GM12891 (cell line): Measurements from ENCODE around the gene SMTNL2.

Experiments used
- DNase-seq: peaks from one replicate; pipeline ENCODE4 v3.0.0; 2011; ENCODE audit warnings: low spot score; ENCODE audit not compliant: insufficient read length
- FAIRE-seq: peaks from 2 replicates; lab custom pipeline; 2011; peaks lifted over from hg19 to GRCh38; lab: Jason Lieb, UNC
- PAX5 ChIP-seq: IDR thresholded peaks from 2 replicates; pipeline ENCODE4 v1.6.1; 2011; ENCODE audit warnings: low read length, moderate library complexity, mild to moderate bottlenecking; ENCODE audit not compliant: insufficient read depth, severe bottlenecking
- POLR2A ChIP-seq: IDR thresholded peaks from 2 replicates; pipeline ENCODE4 v1.6.1; 2011; ENCODE audit warnings: low read depth, low read length, control low read depth
- POLR2AphosphoS5 ChIP-seq: IDR thresholded peaks from 2 replicates; pipeline ENCODE4 v1.6.1; 2011; ENCODE audit warnings: low read depth, low read length, control low read depth
- POU2F2 ChIP-seq: IDR thresholded peaks from 2 replicates; pipeline ENCODE4 v1.6.1; 2011; ENCODE audit warnings: low read depth, mild to moderate bottlenecking, control low read depth, low read length, moderate library complexity
- SPI1 ChIP-seq: IDR thresholded peaks from 2 replicates; pipeline ENCODE4 v1.6.1; 2011; ENCODE audit warnings: low read depth, low read length, control low read depth
- TAF1 ChIP-seq: IDR thresholded peaks from 2 replicates; pipeline ENCODE4 v1.6.1; 2011; ENCODE audit warnings: low read depth, low read length, control low read depth

SMTNL2 gene

DNA sequence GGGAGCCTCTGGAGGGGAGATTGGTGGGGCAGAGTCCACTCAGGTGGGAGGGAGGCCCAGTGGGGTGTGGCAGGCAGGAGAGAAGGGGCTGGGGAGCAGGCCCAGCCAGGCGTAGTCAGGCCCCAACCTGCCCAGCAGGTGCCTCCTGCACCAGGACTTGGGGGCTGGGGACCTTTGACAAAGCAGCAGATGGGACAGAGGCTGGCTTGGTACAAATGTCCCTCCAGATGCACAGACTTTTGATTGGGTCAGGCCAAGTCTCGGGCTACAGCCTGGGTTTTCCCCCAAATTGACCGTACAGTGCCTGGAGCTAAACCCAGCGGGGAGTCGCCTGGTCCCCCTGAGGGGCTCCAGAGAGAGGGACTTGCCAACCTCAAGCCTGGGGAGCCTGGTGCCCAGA, 24.4 kb upstream of the SMTNL2 start:
- TF ChIP-seq PAX5 (no peak), TAF1 (no peak), POLR2A (no peak), POLR2AphosphoS5 (no peak), SPI1 (no peak), POU2F2 (no peak)
- FAIRE-seq (no peak), DNase-seq (no peak)

GRCh38 chr17:4560421-4560820, 23.9 kb upstream of the SMTNL2 start, which contains the start of gene GGT6:
Gene GGT6 (minus strand): TSS chr17:4560577. CDS start chr17:4560521, 56 bp downstream.
- no peak for FAIRE-seq
- TF ChIP-seq POLR2AphosphoS5 (no peak), TAF1 (no peak), SPI1 (no peak), POLR2A (no peak), POU2F2 (no peak)
- no peak for DNase-seq

DNA sequence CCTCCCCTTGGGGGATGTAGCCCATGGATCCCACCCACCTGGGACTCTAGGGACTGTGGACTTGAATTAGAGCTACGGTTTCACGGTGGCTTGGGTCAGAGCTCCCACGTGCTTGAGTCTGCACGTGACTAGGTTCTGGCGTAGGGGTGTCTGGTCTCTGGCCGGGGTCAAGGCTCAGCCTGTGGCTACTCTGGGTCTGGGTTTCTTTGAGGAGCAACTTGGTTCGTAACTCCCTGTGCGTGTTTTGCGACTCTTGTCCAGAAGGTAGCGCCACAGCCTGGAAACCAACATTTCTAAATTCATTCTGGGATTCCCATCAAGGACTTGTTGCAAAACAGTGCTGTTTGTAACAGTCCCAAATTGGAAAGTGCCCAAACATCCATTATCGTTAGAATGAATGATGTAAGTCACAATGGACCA, 23.5 kb upstream of the SMTNL2 start:
- no peak for FAIRE-seq
- TF ChIP-seq SPI1 (no peak), TAF1 (no peak), POLR2A (no peak), PAX5 (no peak), POLR2AphosphoS5 (no peak), POU2F2 (no peak)
- DNase-seq, result no peak

- TF ChIP-seq SPI1 (0 out of 2 replicates have a peak, but pooled peaks have one; percentile 23), POLR2A (no peak)
- DNase-seq (no peak), FAIRE-seq (peak; percentile 40)
These were observed 22.0 kb upstream of the SMTNL2 start for GRCh38 chr17:4562015-4562969.

DNA sequence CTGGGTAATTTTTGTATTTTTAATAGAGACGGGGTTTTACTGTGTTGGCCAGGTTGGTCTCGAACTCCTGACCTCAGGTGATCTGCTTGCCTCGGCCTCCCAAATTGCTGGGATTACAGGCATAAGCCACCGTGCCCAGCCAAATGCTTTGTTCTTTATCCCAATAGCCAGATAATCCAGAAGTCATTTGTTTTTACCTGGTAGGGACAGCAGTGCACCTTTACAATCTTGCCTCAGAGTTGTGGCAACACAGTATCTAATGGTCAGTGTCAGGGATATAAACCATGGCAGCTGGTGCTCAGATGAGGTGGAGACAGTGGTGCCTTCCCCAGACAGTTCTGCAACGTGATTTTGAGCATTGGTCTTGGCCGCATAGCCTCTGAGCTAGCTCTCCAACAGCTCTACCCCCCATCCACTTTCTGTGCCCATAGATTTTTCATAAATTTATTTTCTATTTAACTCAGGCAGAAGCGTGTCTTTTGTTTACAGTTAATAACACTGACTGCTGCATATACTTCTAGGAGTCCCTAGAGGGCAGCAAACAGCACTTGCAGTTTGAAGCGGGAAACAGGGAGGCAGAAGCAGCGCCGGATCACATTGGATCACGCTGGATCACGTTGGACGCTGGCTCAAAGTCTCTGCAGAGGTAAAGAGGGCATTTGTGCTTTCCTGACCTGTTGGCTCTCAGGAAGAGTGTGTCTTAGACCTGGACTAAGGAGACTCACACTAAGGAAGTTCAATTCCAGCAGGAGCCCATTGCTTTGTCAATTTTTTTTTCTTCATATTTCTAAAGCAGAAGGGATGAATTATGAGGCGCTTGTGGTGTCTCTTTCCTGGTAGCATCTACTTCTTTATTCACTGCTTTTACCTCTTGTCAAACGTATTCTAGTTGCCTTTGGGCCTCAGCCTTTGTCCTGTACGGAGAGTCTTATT, 18.9 kb upstream of the SMTNL2 start:
- DNase-seq (no peak), FAIRE-seq (peak; percentile 89)
- no peak for TF ChIP-seq TAF1
- no peak for TF ChIP-seq POU2F2
- TF ChIP-seq POLR2AphosphoS5, result no peak
- TF ChIP-seq SPI1, result no peak
- TF ChIP-seq POLR2A, result no peak
- TF ChIP-seq PAX5, result no peak

DNA sequence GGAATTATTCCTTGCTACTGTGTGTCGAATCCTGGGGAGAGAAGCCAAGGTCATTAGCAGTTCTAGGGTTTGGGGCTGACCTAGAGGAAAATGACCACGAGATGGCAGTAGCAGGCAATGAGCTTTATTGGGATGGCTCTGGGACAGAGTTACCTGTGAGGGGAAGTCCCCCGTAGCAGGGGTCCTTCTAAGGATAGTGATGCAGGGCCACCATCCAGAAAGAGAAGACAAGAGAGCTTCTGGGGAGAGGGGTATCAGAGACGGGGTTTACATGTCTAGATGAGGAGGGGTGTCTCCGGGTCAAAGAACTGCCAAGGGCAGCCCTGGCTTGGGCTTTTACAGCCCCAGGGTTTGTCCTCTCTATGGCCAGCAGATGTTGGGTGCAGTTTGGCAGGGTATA, 17.5 kb upstream of the SMTNL2 start:
- FAIRE-seq, result peak; percentile 60
- TF ChIP-seq POLR2A (no peak), SPI1 (0 out of 2 replicates have a peak, but pooled peaks have one; percentile 14)
- no peak for DNase-seq

DNA sequence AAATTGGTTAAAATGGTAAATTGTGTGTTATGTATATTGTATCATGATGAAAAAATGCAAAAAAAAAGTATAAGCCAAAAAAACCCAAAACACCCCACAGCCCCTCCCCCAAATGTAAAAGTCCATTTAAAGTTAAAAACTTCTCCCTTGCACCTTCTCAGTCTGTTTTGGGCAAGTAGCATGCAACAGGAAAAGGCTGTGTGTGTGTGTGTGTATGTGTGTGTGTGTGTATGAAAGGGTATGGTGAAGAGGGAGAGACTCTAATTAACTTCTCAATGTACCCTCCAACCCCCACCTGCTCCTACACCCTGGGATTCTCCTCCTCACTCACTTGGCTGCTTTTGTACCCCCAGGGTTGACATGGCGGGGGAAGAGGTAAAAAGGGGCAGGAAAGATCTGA, 14.7 kb upstream of the SMTNL2 start:
- TF ChIP-seq POLR2AphosphoS5, result no peak
- TF ChIP-seq TAF1, result no peak
- TF ChIP-seq PAX5, result no peak
- no peak for TF ChIP-seq SPI1
- no peak for TF ChIP-seq POLR2A
- TF ChIP-seq POU2F2, result no peak

DNA sequence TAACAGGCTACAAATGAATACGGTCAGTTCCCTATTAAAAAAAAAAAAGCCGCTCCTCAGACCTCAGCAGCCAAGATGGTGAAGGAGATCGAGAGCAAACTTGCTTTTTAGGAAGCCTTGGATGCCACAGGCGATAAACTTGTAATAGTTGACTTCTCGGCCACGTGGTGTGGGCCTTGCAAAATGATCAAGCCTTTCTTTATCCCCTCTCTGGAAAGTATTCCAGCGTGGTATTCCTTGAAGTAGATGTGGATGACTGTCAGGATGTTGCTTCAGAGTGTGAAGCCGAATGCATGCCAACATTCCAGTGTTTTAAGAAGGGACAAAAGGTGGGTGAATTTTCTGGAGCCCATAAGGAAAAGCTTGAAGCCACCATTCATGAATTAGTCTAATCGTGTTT, 12.2 kb upstream of the SMTNL2 start:
- DNase-seq, result no peak
- TF ChIP-seq PAX5 (no peak), TAF1 (no peak), POLR2AphosphoS5 (no peak), POLR2A (no peak)
- no peak for FAIRE-seq

More for the DNA sequence above, 14.7 kb upstream of the SMTNL2 start:
- no peak for FAIRE-seq
- no peak for DNase-seq

DNA sequence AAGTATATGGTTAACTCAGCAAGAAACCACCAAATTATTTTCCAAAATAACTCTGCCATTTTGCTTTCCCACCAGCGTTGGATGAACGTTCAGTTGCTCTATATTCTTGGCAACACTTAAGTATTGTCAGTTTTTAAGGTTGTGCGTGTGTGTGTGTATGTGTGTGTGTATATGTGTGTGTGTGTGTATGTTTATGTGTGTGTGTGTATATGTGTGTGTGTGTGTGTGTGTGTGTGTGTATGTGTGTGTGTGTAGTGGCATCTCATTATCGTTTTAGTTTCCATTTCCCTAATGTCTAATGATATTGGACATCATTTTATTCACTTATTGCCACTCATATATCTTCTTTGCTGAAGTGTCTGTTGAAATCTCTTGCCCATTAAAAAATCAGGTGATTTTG, 11.2 kb upstream of the SMTNL2 start:
- TF ChIP-seq POLR2AphosphoS5, result no peak
- no peak for TF ChIP-seq POU2F2
- no peak for TF ChIP-seq TAF1
- no peak for TF ChIP-seq PAX5
- TF ChIP-seq POLR2A, result no peak
- no peak for TF ChIP-seq SPI1
- no peak for DNase-seq
- peak; percentile 83 for FAIRE-seq

GRCh38 chr17:4573669-4574068, 10.7 kb upstream of the SMTNL2 start:
- DNase-seq, result no peak
- no peak for TF ChIP-seq POLR2AphosphoS5
- TF ChIP-seq POLR2A, result no peak
- TF ChIP-seq TAF1, result no peak
- no peak for TF ChIP-seq PAX5
- FAIRE-seq, result peak; percentile 87
